Measurements from ENCODE around the gene CHRNA1.

Gene CHRNA1

GRCh38 chr2:174781996-174782395 lies 17.7 kb upstream of the CHRNA1 start:
- no peak for DNase-seq (ENCODE audit: low read depth)

- DNase-seq (ENCODE audit: low read depth) = no peak
Observed at GRCh38 chr2:174781298-174781697, 17.0 kb upstream of the CHRNA1 start.

- DNase-seq (ENCODE audit: low read depth) = no peak
Observed at GRCh38 chr2:174780856-174781255, 16.6 kb upstream of the CHRNA1 start.

GRCh38 chr2:174780191-174780840 lies 16.0 kb upstream of the CHRNA1 start:
- DNase-seq (ENCODE audit: low read depth) = no peak

- no peak for DNase-seq (ENCODE audit: low read depth)
Observed at GRCh38 chr2:174779361-174779928, 15.2 kb upstream of the CHRNA1 start.

- DNase-seq (ENCODE audit: low read depth) = peak; percentile 54
Observed at GRCh38 chr2:174778085-174778981, 14.1 kb upstream of the CHRNA1 start.

- DNase-seq (ENCODE audit: low read depth) = no peak
Observed at GRCh38 chr2:174777347-174778084, 13.2 kb upstream of the CHRNA1 start.

- no peak for DNase-seq (ENCODE audit: low read depth)
Observed at GRCh38 chr2:174776675-174777074, 12.4 kb upstream of the CHRNA1 start.

GRCh38 chr2:174776223-174776622 lies 12.0 kb upstream of the CHRNA1 start:
- no peak for DNase-seq (ENCODE audit: low read depth)

- no peak for DNase-seq (ENCODE audit: low read depth)
Observed at GRCh38 chr2:174775571-174775980, 11.3 kb upstream of the CHRNA1 start.

GRCh38 chr2:174774886-174775285 lies 10.6 kb upstream of the CHRNA1 start:
- DNase-seq (ENCODE audit: low read depth) = no peak

GRCh38 chr2:174773215-174773614 lies 8.9 kb upstream of the CHRNA1 start:
- DNase-seq (ENCODE audit: low read depth) = no peak

GRCh38 chr2:174772472-174772801 lies 8.2 kb upstream of the CHRNA1 start:
- DNase-seq (ENCODE audit: low read depth) = no peak

- no peak for DNase-seq (ENCODE audit: low read depth)
Observed at GRCh38 chr2:174771631-174772471, 7.6 kb upstream of the CHRNA1 start.

- no peak for DNase-seq (ENCODE audit: low read depth)
Observed at GRCh38 chr2:174771136-174771535, 6.9 kb upstream of the CHRNA1 start.

- no peak for DNase-seq (ENCODE audit: low read depth)
Observed at GRCh38 chr2:174768557-174768956, 4.3 kb upstream of the CHRNA1 start.

- DNase-seq (ENCODE audit: low read depth) = no peak
Observed at GRCh38 chr2:174766271-174766670, 2.0 kb upstream of the CHRNA1 start.

GRCh38 chr2:174765576-174765975 lies 1.3 kb upstream of the CHRNA1 start:
- DNase-seq (ENCODE audit: low read depth) = no peak

- no peak for DNase-seq (ENCODE audit: low read depth)
Observed at GRCh38 chr2:174763780-174764179, 492 bp downstream of the CHRNA1 start.

- DNase-seq (ENCODE audit: low read depth) = no peak
Observed at GRCh38 chr2:174762464-174762863, 1.8 kb downstream of the CHRNA1 start.

GRCh38 chr2:174761837-174762236 lies 2.4 kb downstream of the CHRNA1 start:
- no peak for DNase-seq (ENCODE audit: low read depth)
